T-helper 1 cell treated with Interleukin-12 subunit alpha and Interleukin-12 subunit beta and Interleukin-4 antibody, amounts not matched to agents 30 ng/mL and 1 ng/mL, for 36 hours (primary cell): ENCODE data around the gene CARD9. TPM values are rescaled to one million over a fixed set of nuclear protein-coding genes. Genes with fewer than 3 reads are reported as not detected.
"Not testable (repeated sequence)": the region's sequence is repeated elsewhere in the genome, so short reads cannot be mapped to it uniquely, and the experiment has no call there.

Experiments used
- intact Hi-C: fragments of 100-400 bp; cut with micrococcal nuclease; formaldehyde crosslinking; loops from one replicate; pipeline ENCODE4 v1.15.1; 2024
- total RNA-seq: library from RNA; stranded (reverse); gene quantifications from 2 replicates; pipeline ENCODE4 v1.2.3, GENCODE V29; 2022

CARD9 gene
- total RNA-seq, 1 donor from 2014 or later: 1.3 TPM

DNA sequence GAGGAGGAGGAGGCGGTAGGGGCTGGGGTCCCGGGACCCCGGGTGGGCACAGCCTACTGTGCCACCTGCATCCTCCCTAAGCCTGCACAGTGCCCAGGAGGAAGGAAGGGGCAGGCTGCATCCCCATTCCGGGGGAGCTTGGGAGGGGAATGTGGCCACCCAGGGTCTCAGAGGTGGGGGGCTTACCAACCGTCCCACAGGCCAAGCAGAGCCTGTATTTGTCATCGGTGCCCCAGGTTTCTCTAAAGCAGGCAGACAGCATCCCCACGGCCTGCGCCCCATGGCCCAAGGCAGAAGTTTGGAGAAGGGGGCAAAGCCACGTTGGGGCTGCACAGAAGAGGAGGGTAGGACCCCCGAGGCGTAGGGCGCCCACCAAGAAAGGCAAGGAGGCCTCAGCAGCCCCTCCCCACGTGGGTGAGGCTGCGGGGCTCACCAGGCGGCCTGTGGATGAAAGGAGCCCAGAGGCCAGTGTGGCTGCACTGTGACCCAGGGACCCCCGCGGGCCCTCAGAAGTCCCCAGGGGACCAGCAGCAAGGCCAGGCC, 46.6 kb downstream of the CARD9 start:
- intact Hi-C loops: loop anchor here (1.0 kb wide), 1 partner anchor 36 kb away; the partner anchor contains the start of gene DNLZ

DNA sequence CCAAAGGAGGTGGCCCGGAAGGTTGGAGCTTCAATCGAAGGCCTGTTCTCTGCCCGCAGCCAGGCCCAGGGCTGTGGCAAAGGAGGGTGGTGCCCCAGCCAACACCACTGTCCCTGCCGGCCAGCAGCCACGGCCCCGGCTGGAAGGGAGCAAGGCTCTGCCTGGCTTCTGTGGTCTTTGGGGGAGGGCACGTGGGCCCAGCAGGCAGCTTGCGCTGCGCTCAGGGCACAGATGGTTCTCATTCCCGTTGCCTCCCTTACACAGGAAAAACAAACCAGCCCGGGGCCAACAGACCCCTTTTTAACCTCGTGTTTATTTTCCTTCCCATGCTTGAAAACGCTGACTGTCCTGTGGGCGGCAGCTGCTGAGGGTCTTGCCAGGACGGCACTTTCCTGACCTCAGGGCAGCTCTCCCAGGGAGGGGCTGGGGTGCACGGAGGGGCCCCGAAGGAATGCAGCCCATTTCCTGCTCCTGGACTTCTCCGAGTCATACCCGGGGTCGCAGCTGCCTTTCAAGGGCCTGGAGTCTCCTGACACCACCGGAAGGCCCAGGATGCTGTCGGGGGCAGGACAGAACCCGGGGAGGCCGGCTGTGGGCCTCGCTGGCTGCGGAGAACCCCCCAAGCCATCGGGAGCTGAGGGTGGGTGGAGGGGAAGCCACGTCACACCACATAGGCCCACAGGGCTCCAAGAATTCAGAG, 47.3 kb downstream of the CARD9 start:
- intact Hi-C loops: no loop called here

DNA sequence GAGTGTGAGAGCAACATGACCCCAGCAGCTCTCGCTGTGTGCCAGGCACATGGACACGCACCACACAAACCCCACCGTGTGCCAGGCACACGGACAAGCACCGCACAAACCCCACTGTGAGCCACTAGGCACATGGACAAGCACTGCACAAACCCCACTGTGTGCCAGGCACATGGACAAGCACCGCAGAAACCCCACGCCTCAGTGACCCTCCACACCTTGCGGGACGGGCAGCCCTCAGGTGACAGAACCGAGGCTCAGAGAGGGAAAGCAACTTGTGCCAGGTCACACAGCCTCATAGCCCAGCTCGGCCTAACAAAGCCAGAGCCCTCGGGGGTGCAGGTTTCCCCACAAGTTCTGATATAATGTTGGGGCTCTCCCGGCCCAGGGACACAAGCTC, 48.1 kb downstream of the CARD9 start:
- intact Hi-C loops: no loop called here

DNA sequence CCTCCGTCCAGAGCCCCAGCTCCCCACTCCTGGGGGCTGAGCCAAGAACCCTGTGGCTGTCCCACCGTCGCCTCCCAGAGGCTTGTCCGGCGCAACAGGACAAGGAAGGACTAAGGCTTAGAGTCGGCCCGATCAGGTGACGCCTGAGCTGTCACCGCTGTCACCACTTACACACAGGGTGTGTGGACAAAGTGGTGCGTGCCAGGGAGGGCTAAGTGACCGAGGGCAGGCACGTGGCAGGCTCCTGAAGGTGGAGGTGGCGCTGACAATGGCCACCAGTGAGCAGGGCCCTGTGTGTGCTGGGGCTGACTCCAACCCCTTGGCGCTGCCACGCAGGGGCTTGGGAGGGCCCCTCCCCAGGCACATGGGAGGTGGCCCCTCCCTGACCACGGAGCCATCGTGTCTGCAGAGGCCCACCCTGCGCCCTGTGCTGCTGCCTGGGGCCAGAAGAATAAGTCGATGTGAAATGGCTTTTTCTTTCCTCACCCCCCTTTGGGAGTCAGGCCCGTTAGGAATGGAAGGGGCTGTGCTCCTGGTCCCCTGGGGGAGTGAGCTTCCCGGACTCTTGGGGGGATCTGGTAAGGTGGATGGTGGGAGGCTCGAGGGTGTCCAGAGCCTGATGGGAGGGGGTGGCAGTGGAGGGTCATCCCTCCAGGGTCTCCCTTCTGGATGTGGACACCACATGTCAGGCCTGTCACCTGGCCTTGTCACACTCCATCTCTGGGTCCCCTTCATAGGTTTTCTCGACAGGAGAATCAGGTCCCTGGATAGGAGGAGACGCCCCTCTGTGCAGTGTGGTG, 48.8 kb downstream of the CARD9 start:
- intact Hi-C loops: no loop called here

DNA sequence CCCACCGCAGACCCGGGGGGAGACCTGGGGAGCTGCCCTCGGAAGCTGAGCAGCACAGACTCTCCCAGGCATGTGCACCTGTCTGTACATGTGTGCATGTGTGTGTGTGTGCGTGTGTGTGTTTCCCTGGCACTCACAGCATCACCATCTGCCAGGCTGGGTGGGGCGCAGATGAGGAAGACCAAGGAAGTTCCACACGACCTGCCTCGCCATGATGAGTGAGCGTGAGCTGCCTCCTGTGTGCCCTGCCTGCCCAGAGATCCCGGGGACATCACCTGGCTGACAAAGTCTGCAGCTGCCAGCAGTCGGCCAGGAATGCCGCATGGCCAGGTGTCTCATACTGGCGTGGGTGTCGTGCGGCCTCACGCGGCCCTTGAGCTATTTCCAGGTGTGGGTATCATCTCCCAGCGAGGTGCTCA, 50.1 kb downstream of the CARD9 start:
- intact Hi-C loops: no loop called here

DNA sequence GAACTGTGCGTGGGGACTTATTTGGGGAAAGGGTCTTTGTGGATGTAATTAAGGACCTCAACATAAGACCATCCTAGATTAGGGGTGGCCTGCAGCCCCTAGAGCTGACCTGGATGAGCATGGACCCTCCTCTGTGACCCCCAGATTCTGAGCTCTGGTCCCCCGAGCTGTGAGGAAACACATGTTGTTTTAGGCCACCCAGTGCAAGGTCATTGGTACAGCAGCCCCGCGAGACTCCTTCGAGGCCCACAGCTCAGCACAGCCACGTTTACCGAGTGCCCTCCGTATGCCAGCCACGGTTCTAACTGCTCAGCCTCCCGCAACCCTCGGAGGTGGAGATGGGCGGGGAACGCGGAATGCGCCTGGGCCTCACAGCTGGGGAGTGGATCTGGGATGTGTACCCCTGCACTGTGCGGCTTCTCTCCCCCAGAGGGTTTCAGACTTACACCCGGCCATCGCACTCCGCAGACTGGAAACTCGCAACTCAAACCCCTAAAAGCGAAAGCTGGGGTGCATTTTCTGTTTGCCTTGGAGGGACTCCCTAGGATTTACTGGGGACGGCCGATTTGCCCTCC, 50.6 kb downstream of the CARD9 start:
- intact Hi-C loops: no loop called here

DNA sequence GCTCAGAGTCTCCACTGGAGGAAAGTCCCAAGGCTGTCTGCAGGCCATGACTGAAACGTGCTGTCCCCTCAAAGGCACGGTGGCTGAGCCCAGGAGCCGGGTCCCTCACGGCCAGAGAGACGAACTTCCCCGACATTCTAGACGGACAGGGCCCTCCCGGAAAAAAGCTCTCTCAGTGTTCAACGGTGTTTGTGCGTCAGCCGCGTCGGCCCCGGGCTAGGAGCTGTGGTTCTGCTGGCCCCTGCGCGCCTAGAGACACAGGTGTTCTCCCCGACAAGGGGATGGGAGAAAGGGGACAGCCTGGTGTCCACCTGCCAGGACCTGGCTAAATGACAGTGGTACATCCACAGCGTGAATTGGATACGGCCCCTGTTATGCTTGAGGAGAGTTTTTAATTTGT, 51.9 kb downstream of the CARD9 start:
- intact Hi-C loops: no loop called here

DNA sequence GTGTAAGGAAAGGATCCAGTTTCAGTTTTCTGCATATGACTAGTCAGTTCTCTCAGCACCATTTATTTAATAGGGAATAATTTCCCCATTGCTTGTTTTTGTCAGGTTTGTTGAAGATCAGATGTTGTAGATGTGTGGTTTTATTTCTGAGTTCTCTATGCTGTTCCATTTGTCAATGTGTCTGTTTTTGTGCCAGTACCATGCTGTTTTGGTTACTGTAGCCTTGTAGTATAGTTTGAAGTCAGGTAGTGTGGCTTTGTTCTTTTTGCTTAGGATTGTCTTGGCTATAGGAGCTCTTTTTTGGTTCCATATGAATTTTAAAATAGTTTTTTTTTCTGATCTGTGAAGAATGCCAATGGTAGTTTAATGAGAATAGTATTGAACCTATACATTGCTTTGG, 52.5 kb downstream of the CARD9 start:
- intact Hi-C loops: not testable (repeated sequence)

DNA sequence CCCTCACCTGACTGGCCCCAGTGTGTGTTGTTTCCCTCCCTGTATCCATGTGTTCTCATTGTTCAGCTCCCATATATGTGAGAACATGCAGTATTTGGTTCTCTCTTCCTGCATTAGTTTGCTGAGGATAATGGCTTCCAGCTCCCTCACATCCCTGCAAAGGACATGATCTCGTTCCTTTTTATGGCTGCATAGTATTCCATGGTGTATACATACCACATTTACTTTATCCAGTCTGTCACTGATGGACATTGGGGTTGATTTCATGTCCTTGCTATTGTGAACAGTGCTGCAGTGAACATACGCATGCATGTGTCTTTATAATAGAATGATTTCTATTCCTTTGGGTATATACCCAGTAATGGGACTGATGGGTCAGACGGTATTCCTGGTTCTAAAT, 53.5 kb downstream of the CARD9 start:
- intact Hi-C loops: not testable (repeated sequence)

DNA sequence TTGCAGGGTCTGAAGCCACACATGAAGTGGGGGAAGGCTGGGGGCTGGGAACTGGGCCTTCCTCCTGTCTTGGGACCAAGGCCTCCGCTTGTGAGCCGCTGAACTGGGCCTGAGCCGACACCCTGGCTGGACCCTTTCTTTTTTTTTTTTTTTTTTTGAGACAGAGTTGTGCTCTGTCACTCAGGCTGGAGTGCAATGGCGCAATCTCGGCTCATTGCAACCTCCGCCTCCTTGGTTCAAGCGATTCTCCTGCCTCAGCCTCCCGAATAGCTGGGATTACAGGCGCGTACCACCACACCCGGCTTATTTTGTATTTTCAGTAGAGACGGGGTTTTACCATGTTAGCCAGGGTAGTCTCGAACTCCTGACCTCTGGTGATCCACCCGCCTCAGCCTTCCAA, 54.2 kb downstream of the CARD9 start:
- intact Hi-C loops: not testable (repeated sequence)

DNA sequence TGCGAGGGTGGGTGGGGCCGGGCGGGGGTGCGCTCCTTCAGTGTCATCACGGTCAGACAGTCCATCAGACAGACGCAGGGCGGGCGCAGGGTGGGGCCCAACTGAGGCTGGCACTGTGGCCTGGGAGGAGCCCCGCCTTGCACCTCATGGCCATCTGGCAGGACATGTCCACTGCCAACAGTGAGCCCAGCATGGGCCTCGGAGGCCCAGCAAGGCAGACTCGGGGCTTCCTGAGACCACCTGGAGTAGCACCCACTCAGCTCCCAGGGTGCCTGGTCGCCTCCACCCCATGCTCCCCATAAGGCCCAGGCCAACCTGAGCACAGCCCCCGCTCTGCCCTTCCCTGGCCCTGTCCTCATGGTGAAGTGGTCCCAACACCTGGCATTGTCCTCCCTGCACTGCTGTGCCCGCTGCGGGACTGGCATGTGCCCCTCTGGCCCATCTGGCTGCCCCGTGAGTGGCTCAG, 54.7 kb downstream of the CARD9 start:
- intact Hi-C loops: no loop called here

DNA sequence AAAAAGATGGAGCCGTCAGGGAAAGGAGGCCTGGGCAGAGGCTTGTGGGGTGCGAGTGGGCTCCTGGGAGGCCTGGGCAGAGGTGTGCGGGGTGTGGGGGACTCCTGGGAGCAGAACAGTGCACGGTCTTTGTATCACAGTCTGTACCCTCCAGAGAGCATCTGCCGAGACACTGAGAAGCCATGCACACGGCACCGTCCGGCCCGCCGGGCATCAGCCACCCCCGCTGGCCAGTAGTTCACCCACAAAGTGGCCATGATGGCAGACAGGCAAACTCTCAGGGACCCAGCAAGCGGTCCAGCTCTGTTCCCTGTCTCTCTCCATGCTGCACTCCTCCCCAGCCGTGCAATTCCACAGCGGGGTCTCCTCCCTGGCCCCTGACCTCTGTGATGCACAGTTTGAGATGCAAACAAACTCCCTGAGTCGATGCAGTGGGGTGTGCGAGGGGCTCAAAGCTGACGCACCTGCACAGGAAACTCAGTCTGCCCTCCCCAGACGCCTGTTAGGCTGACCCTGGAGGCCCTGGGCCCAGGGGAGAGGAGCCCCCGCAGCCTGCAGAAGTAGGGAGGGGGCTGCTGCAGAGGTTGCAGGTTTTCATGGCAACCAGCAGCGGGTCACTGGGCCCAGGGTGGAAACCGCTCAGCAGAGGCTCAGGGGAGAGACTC, 55.2 kb downstream of the CARD9 start:
- intact Hi-C loops: no loop called here

DNA sequence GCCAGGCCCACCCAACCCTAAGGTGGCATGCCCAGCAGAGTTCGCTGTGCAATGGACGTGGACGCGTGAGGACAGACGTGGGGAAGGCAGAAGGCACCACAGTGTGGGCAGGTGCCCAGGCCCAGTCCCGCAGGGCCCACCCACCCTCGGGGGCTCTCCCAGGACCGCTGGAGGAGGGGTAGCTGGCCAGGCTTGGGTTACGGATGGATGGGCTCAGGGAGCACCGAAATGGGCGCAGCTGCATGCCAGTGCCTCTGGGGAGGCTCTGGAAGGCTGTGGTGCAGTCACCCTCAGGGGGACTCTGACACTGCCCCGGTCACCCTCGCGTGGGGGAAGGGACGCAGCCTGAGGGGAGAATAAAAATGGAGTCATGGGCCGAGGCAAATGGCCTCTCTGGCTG, 55.8 kb downstream of the CARD9 start:
- intact Hi-C loops: no loop called here

DNA sequence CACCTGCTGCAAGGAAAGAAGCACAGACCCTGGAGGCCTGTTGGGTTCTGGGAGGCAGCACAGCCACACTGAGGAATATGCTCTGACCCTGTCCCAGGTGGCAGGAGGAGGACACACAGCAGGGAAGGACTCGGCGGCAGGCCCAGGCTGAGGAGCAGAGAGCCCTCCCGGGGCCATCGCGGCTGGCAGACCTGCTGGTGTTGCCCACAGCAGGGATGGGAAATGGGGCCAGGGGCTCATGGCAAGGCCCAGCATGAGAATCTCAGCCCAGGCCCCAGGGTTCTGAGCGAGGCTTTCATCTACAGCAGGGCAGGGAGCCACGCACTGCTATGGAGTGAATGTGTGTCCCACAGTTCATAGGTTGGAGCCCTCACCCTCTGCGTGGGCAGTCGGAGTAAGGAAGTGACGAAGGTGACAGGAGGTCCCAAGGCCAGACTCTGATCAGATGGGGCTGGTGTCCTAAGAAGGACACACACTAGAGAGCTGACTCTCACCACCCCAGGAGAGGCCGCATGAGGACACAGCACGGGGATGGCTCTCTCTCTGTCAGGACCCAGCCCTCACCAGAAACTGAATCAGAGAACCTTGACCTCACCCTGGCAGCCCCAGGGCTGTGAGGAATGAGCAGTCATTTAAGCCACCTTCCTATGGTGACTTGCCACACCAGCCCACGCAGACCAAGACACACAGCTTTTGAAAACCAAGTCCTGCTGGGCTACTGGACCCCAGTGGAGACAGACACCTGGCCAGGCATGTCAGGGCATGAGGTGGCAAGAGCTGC, 56.4 kb downstream of the CARD9 start:
- intact Hi-C loops: no loop called here

DNA sequence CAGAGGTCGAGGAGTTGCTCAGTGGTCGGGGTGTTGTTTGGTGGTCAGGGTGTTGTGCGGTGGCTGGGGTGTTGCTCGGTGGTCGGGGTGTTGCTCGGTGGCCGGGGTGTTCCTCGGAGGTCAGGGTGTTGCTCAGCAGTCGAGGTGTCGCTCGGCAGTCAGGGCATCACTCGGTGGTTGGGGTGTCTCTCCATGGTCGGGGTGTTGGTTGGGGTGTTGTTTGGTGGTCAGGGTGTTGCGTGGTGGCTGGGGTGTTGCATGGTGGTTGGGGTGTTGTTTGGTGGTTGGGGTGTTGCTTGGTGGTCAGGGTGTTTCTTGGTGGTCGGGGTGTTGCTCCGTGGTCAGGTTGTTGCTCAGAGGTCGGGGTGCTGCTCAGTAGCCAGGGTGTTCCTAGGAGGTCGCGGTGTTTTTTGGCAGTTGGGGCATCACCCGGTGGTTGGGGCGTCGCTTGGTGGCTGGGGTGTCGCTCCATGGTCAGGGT, 57.2 kb downstream of the CARD9 start:
- intact Hi-C loops: no loop called here

DNA sequence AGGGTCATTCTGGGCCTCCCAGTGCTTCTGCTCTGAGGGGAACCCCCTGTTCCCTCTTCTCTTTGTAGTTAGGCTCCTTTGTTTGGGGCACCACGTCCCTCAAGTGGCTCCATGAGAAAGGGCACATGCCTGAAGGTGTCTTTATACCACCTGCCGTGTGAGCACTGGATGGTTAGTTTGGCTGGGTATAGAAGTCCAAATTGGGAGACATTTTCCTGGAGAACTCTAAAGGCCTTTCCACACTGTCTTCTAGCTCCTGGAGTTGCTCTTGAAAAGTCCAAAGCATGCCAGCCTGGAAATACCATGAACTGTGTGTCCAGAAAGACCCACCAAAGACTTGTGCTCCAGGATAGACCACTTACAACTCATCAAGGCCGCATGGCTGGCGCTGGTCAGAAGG, 58.5 kb downstream of the CARD9 start:
- intact Hi-C loops: no loop called here

DNA sequence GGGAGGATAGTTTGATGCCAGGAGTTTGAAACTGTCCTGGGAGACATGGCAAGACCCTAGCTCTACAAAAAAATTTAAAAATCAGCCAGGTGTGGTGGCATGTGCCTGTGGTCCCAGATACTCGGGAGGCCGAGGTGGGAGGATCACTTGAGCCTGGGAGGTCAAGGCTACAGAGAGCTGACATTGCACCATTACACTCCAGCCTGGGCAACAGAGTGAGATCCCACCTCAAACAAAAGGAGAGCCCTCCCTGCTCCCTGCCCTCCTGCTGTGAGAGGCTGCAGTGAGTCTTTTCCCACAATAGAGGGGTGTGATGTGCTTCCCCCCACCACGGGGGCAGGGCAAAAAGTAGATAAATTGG, 59.4 kb downstream of the CARD9 start:
- intact Hi-C loops: no loop called here
